Endothelial cell of umbilical vein (primary cell): ENCODE data around the gene D2HGDH. TPM values are rescaled to one million over a fixed set of nuclear protein-coding genes. Genes with fewer than 3 reads are reported as not detected.

Experiments used
- BruUV-seq: library from RNA; stranded (reverse); fragments of 400-500 nt; replicated peaks from 2 replicates; lab custom pipeline; 2021; lab: Mats Ljungman, UMichigan
- CTCF ChIA-PET: fragments of 300-600, 350-600 bp; sonication (Branson Sonifier 250); formaldehyde crosslinking; loops from one replicate; lab custom pipeline; 2021; ENCODE audit warnings: antibody characterized with exemption, inconsistent platforms; lab: Charles Lee
- POLR2A ChIA-PET: fragments of 300-600, 350-600 bp; sonication (Branson Sonifier 250); formaldehyde crosslinking; loops from one replicate; lab custom pipeline; 2021; ENCODE audit warnings: antibody characterized with exemption, inconsistent platforms; lab: Charles Lee
- DNase-seq: peaks from one replicate; pipeline ENCODE4 v3.0.0-alpha.2; 2011; ENCODE audit warnings: low read depth, low spot score
- FAIRE-seq: peaks from 2 replicates; lab custom pipeline; 2011; peaks lifted over from hg19 to GRCh38; lab: Jason Lieb, UNC
- H2AFZ ChIP-seq: 2 replicates; pipeline ENCODE4 v1.6.0; 2012; ENCODE audit warnings: low read depth, low read length, control low read depth, inconsistent platforms
- H3K27ac ChIP-seq: 2 replicates; pipeline ENCODE4 v1.5.1; 2011; ENCODE audit warnings: low read depth, mild to moderate bottlenecking, control low read depth, low read length, moderate library complexity; ENCODE audit not compliant: insufficient read depth
- H3K27me3 ChIP-seq, 2 experiments: 2 replicates each; pipeline versions ENCODE4 v1.6.0 to v1.6.1; 2011; ENCODE audit warnings: low read length in 2 of 2, mixed read lengths in 1 of 2; ENCODE audit not compliant: control insufficient read depth in 2 of 2, insufficient read depth in 2 of 2
- H3K36me3 ChIP-seq, 2 experiments: 2 replicates in 1 of 2; 3 replicates in 1 of 2; pipeline ENCODE4 v1.5.1; 2011; ENCODE audit warnings: low read length in 2 of 2, mild to moderate bottlenecking in 1 of 2, moderate library complexity in 1 of 2; ENCODE audit not compliant: control insufficient read depth in 2 of 2, insufficient read depth in 2 of 2; ENCODE audit errors: extremely low read depth in 1 of 2
- H3K4me1 ChIP-seq: 3 replicates; pipeline ENCODE4 v1.5.1; 2011; ENCODE audit warnings: mild to moderate bottlenecking, low read length; ENCODE audit not compliant: control insufficient read depth, insufficient read depth; ENCODE audit errors: extremely low read depth
- H3K4me2 ChIP-seq: 2 replicates; pipeline ENCODE4 v1.6.1; 2011; ENCODE audit warnings: low read length, control low read depth, mixed read lengths; ENCODE audit not compliant: insufficient read depth
- H3K4me3 ChIP-seq, 3 experiments: fragments of 200-600 bp in 1 of 3; sonication (generic), shearing (Covaris generic) in 1 of 3; replicated peaks in 1 of 3; 2 replicates each; pipeline ENCODE4 v1.5.1; 2011 to 2016; ENCODE audit warnings: control low read depth in 3 of 3, low read length in 3 of 3, mild to moderate bottlenecking in 2 of 3, inconsistent platforms in 1 of 3, low read depth in 1 of 3, moderate library complexity in 1 of 3; ENCODE audit not compliant: insufficient read depth in 1 of 3
- H3K79me2 ChIP-seq: 2 replicates; pipeline ENCODE4 v1.6.0; 2012; ENCODE audit warnings: low read length, inconsistent platforms; ENCODE audit not compliant: control insufficient read depth, insufficient read depth
- H3K9ac ChIP-seq: replicated peaks from 2 replicates; pipeline ENCODE3; 2011; ENCODE audit warnings: low read length, control low read depth; ENCODE audit not compliant: insufficient read depth; ENCODE audit errors: extremely low read depth
- H3K9me1 ChIP-seq: replicated peaks from 3 replicates; pipeline ENCODE4 v1.6.0; 2011; ENCODE audit warnings: mild to moderate bottlenecking, low read length; ENCODE audit not compliant: control insufficient read depth, insufficient read depth; ENCODE audit errors: extremely low read depth
- H3K9me3 ChIP-seq: replicated peaks from 2 replicates; pipeline ENCODE4 v1.5.1; 2012; ENCODE audit warnings: low read length, inconsistent platforms; ENCODE audit not compliant: control insufficient read depth, insufficient read depth
- H4K20me1 ChIP-seq: replicated peaks from 2 replicates; pipeline ENCODE3; 2011; ENCODE audit warnings: mild to moderate bottlenecking, low read length; ENCODE audit not compliant: control insufficient read depth, insufficient read depth; ENCODE audit errors: extremely low read depth
- CTCF ChIP-seq, 2 donors: IDR thresholded peaks; 1 replicate in 1 of 2; 2 replicates in 1 of 2; pipeline ENCODE4 v1.5.1; 2011; ENCODE audit warnings: low read length in 2 of 2, mild to moderate bottlenecking in 2 of 2, moderate library complexity in 2 of 2, control low read depth in 1 of 2, inconsistent platforms in 1 of 2, low read depth in 1 of 2; ENCODE audit not compliant: insufficient read depth in 1 of 2; ENCODE audit errors: extremely low read depth in 1 of 2
- FOS ChIP-seq: IDR thresholded peaks from 2 replicates; pipeline ENCODE4 v1.6.1; 2011; ENCODE audit warnings: mild to moderate bottlenecking, low read length, moderate library complexity, borderline replicate concordance; ENCODE audit not compliant: insufficient read depth
- GATA2 ChIP-seq: IDR thresholded peaks from 2 replicates; pipeline ENCODE4 v1.7.0; 2011; ENCODE audit warnings: low read depth, mild to moderate bottlenecking, moderate library complexity, mixed read lengths, low read length; ENCODE audit not compliant: insufficient read length, insufficient read depth
- JUN ChIP-seq: IDR thresholded peaks from 2 replicates; pipeline ENCODE4 v1.6.1; 2011; ENCODE audit warnings: borderline replicate concordance, low read depth; ENCODE audit not compliant: insufficient read length, insufficient read depth
- MAX ChIP-seq: IDR thresholded peaks from 2 replicates; pipeline ENCODE4 v1.6.1; 2011; ENCODE audit not compliant: insufficient read depth, insufficient read length
- MYC ChIP-seq: IDR thresholded peaks from one replicate; pipeline ENCODE4 v1.6.1; 2011; ENCODE audit warnings: mild to moderate bottlenecking, low read depth, low read length
- POLR2A ChIP-seq: IDR thresholded peaks from 2 replicates; pipeline ENCODE4 v1.6.1; 2012; ENCODE audit warnings: low read depth, mild to moderate bottlenecking, control low read depth, low read length
- POLR2AphosphoS5 ChIP-seq: IDR thresholded peaks from 2 replicates; pipeline ENCODE4 v1.6.1; 2012; ENCODE audit warnings: low read depth, mild to moderate bottlenecking, control low read depth, low read length, moderate library complexity; ENCODE audit not compliant: insufficient read depth
- dilution Hi-C: fragments of 300-500 bp; cut with MboI; formaldehyde crosslinking; loops from one replicate; pipeline ENCODE4 v1.15.0; 2019; ENCODE audit warnings: low sequenced_read_pairs; ENCODE audit not compliant: extremely low pct_ligation_motif_present
- intact Hi-C: fragments of 100-400 bp; cut with micrococcal nuclease; formaldehyde crosslinking; loops from one replicate; pipeline ENCODE4 v1.10.0; 2022
- polyA plus RNA-seq, 4 experiments: library from polyadenylated mRNA; depleted of rRNA in 3 of 4; stranded (reverse) in 3 of 4; unstranded in 1 of 4; fragments of >200 nt; gene quantifications; 2 replicates each; pipeline versions ENCODE4 v1.2.1 to v1.2.3, GENCODE V29; 2011 to 2012; ENCODE audit warnings: missing spikeins in 1 of 4
- total RNA-seq: library from RNA; stranded (reverse); gene quantifications from 2 replicates; pipeline ENCODE4 v1.2.3, GENCODE V29; 2021

D2HGDH gene
- total and polyA plus RNA-seq, 2 donors (not counting 3 experiments of a cell fraction or from before 2014, with no cell fraction given) = 22.3 TPM

DNA sequence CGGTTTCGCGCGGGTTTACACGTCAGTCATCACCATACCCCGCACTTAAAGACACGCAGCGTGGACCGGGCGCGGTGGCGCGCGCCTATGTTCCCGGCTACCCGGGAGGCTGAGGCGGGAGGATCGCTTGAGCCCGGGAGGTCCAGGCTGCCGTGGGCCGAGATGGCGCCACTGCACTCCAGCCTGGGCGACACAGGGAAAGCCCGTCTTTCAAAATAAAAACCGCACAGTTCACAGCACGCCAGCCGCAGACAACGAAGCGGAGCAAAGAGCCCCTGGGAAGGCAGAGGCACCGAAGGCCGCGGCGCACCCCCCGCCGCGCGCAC is 48.1 kb upstream of the D2HGDH start:
- intact Hi-C loops (loop anchor here (1.0 to 5.0 kb wide), 6 partner anchors 15 to 330 kb away; partner anchors contain the start of genes ATG4B, D2HGDH, FARP2 and THAP4), dilution Hi-C loops (no loop called here)
- Histone ChIP-seq H3K4me1 (peaks cover 17% of the 10 kb centered on the region), H3K27ac (peak overlapping the region; percentile 71), H3K79me2 (peaks cover 48% of the 10 kb centered on the region), H3K4me3 (peak overlapping the region; percentile 90 to 93 (median 92)), H4K20me1 (no peaks in the 10 kb centered on the region), H3K27me3 (no peaks in the 10 kb centered on the region), H3K9me1 (no peaks in the 10 kb centered on the region), H2AFZ (peak overlapping the region; percentile 93), H3K36me3 (peaks cover 6 to 15% of the 10 kb centered on the region in 2 experiments), H3K9me3 (no peaks in the 10 kb centered on the region), H3K4me2 (peak overlapping the region; percentile 93), H3K9ac (peak overlapping the region; percentile 71)
- no peak for FAIRE-seq
- TF ChIP-seq FOS (no peak), POLR2AphosphoS5 (no peak), CTCF (IDR thresholded peaks at IDR 0.05; ENCODE audit: extremely low read depth in 1 of 2, insufficient read depth in 1 of 2, low read depth in 1 of 2, low read length in 2 of 2) (no peak), MAX (no peak), GATA2 (no peak), POLR2A (no peak), JUN (no peak), MYC (no peak)
- DNase-seq = no peak
- POLR2A ChIA-PET = interaction anchor here (1.6 kb wide), 1 partner anchor 15 kb away, joined by 6 read pairs; the partner anchor contains the start of gene ING5
- BruUV-seq = no TSS peak
- CTCF ChIA-PET = interaction anchor here (0.6 to 1.4 kb wide), 8 partner anchors 15 to 207 kb away, joined by 3 to 5 read pairs (median 4); partner anchors contain the start of genes D2HGDH and ING5
